Neutrophil (primary cell): ENCODE data around the gene OSTN.
"Not testable (repeated sequence)": the region's sequence is repeated elsewhere in the genome, so short reads cannot be mapped to it uniquely, and the experiment has no call there.

Experiments used
- H3K27ac ChIP-seq: fragments of 200-600 bp; sonication (generic); 2 replicates; pipeline ENCODE4 v1.5.1; 2016; ENCODE audit warnings: mild to moderate bottlenecking, moderate library complexity
- H3K27me3 ChIP-seq: fragments of 200-600 bp; sonication (generic); 2 replicates; pipeline ENCODE4 v1.6.0; 2016; ENCODE audit warnings: mild to moderate bottlenecking
- H3K36me3 ChIP-seq: fragments of 200-600 bp; sonication (generic); 2 replicates; pipeline ENCODE4 v1.5.1; 2017
- H3K4me1 ChIP-seq, 2 experiments: fragments of 200-600 bp in 1 of 2; sonication (generic) in 1 of 2; 1 replicate in 1 of 2; 2 replicates in 1 of 2; pipeline versions ENCODE4 v1.5.1 to v1.6.1; 2013 to 2016; ENCODE audit warnings: low read depth in 1 of 2, low read length in 1 of 2, mild to moderate bottlenecking in 1 of 2, moderate library complexity in 1 of 2; ENCODE audit not compliant: control insufficient read depth in 1 of 2, insufficient read depth in 1 of 2
- H3K4me3 ChIP-seq, 2 experiments: fragments of 200-600 bp in 1 of 2; sonication (generic) in 1 of 2; 1 replicate in 1 of 2; 2 replicates in 1 of 2; pipeline ENCODE4 v1.5.1; 2013 to 2016; ENCODE audit warnings: low read depth in 1 of 2, low read length in 1 of 2, mild to moderate bottlenecking in 1 of 2, moderate library complexity in 1 of 2
- H3K9me3 ChIP-seq: fragments of 200-600 bp; sonication (generic); 2 replicates; pipeline ENCODE4 v1.5.1; 2016
- CTCF ChIP-seq: fragments of 200-600 bp; sonication (generic); IDR thresholded peaks from 2 replicates; pipeline ENCODE4 v1.5.1; 2016; ENCODE audit warnings: antibody characterized with exemption

Gene OSTN

GRCh38 chr3:191262650-191263049 lies 63.6 kb downstream of the OSTN start:
- Histone ChIP-seq H3K27ac (no peak overlapping the region), H3K9me3 (no peaks in the 10 kb centered on the region), H3K4me1 (no peaks in the 10 kb centered on the region), H3K36me3 (no peaks in the 10 kb centered on the region), H3K27me3 (no peaks in the 10 kb centered on the region), H3K4me3 (no peak overlapping the region)
- no peak for TF ChIP-seq CTCF

DNA sequence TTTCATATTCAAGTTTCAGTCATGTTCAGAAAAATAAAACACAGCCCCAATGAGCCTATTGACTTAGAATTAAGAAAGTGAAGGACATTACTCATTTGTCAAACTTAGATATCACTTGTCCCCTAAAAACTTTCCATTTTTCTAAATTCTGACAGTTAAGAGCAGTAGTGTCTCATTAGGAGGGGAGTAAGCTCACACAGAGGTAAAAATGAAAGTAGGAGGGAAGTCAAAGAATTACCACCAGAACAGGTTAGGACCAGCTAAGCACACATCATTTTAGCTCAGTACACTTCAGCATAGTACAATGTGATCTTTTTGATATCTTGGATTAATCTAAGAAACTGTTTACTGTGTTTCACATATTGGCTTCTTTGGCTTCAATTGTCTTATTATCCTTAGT lies 64.3 kb downstream of the OSTN start:
- Histone ChIP-seq H3K27me3 (no peaks in the 10 kb centered on the region), H3K4me1 (no peaks in the 10 kb centered on the region), H3K4me3 (no peak overlapping the region), H3K9me3 (no peaks in the 10 kb centered on the region), H3K36me3 (no peaks in the 10 kb centered on the region), H3K27ac (no peak overlapping the region)
- no peak for TF ChIP-seq CTCF

DNA sequence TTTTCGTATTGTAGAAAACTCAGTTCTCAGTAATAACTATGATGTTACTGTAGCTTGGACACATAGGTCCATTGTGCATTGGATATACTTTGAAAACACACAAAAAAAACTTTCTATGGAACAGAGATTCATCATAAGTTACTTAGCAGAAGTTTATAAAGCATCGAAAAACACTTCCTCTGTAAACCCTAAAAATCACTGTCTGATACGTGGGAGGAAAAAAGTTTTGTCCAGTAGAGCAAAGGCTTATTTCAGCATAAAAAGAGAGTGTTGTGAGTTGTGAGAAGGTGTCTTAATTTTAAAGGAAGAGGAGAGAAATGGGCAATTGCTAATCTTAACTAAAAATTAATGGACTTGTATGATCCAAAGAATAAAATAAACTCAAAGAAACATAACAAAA lies 64.8 kb downstream of the OSTN start:
- Histone ChIP-seq H3K4me1 (no peaks in the 10 kb centered on the region), H3K36me3 (no peaks in the 10 kb centered on the region), H3K27me3 (no peaks in the 10 kb centered on the region), H3K4me3 (no peak overlapping the region), H3K27ac (no peak overlapping the region), H3K9me3 (no peaks in the 10 kb centered on the region)
- no peak for TF ChIP-seq CTCF

DNA sequence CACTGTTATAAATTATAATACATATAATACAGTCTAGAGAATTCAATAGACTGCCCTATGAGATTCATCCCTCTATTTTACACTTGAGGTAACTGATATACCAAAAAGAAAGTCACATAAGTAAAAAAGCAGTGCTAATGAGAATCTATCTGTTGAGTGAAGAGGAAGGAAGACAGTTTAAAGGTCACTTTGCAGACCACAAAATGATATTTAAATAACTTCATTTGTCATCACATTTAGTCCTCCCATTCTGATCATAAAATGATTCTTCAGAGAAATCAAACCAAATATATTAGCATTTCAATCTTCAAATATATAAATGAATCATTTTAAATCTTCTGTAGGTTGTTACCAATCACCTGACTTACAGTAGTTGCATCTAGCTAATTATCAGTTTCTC lies 69.7 kb downstream of the OSTN start:
- TF ChIP-seq CTCF: no peak
- H3K27me3 ChIP-seq: no peaks in the 10 kb centered on the region

DNA sequence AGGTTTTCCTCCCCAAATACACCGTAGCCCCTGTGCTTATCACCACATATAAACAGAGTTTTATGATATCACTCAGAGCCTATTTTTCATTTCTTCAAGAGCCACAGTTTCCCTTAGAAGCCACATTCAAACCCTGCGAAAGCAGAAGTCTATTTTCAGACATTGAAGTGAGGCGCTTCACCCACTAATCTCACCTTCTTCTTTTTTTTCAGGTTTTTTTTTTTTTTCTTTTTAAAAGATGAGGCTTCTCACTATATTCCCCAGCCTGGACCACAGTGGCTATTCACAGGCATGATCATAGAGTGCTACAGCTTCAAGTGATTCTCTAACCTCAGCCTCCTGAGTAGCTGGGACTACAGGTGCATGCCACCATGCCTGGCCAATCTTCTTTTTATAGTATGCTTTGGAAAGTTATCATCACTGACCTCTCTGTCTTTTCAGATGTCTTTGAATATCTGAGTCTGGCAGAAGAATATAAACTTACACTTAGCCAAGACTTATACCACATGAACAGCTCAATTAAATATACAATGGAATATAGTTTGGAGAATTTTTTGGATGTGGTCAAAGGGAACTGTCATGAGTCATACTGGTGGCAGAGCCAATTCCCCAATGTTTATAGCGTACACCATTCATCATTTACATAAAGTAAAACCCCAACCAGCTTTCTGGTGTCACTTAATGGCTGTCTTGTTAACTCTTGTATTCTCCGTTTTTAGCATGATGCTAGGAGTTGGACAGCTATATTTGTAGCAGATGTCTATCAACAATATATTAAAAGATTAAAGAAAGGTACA lies 70.4 kb downstream of the OSTN start:
- Histone ChIP-seq H3K4me1 (no peaks in the 10 kb centered on the region), H3K27me3 (no peaks in the 10 kb centered on the region), H3K27ac (no peak overlapping the region), H3K36me3 (no peaks in the 10 kb centered on the region), H3K4me3 (no peak overlapping the region), H3K9me3 (no peaks in the 10 kb centered on the region)
- no peak for TF ChIP-seq CTCF

More for the DNA sequence above, 69.7 kb downstream of the OSTN start:
- no peak overlapping the region for H3K27ac ChIP-seq
- H3K4me3 ChIP-seq: no peak overlapping the region
- no peaks in the 10 kb centered on the region for H3K4me1 ChIP-seq
- H3K36me3 ChIP-seq: no peaks in the 10 kb centered on the region
- H3K9me3 ChIP-seq: no peaks in the 10 kb centered on the region

- not testable (repeated sequence) for H3K27ac ChIP-seq, H3K4me3 ChIP-seq, H3K27me3 ChIP-seq, H3K9me3 ChIP-seq, H3K4me1 ChIP-seq, H3K36me3 ChIP-seq
These were observed 76.2 kb downstream of the OSTN start for GRCh38 chr3:191275244-191275643.
